Mesendoderm (in vitro differentiated cells): ENCODE measurements around the gene RPP14.
A peak's percentile ranks its signal among the peaks of the same experiment; 100 is the strongest.

Experiments
- DNase-seq: peaks from one replicate; pipeline ENCODE4 v3.0.0; 2013
- H2AK5ac ChIP-seq: 2 replicates; pipeline ENCODE4 v1.6.1; 2013; ENCODE audit warnings: low read length, inconsistent platforms
- H2BK120ac ChIP-seq: 2 replicates; pipeline ENCODE4 v1.6.1; 2013; ENCODE audit warnings: low read depth, mild to moderate bottlenecking, low read length, moderate library complexity, mixed read lengths
- H2BK15ac ChIP-seq: replicated peaks from 2 replicates; pipeline ENCODE4 v1.6.1; 2013; ENCODE audit warnings: low read depth, mild to moderate bottlenecking, moderate library complexity
- H2BK5ac ChIP-seq: 2 replicates; pipeline ENCODE4 v1.6.1; 2013; ENCODE audit warnings: low read length, inconsistent platforms
- H3K18ac ChIP-seq: 2 replicates; pipeline ENCODE4 v1.6.1; 2013; ENCODE audit warnings: mild to moderate bottlenecking, low read length, mixed read lengths
- H3K23ac ChIP-seq: one replicate; pipeline ENCODE4 v1.6.1; 2013; ENCODE audit warnings: low read length
- H3K27ac ChIP-seq: 2 replicates; pipeline ENCODE4 v1.5.1; 2013; ENCODE audit warnings: low read depth, mild to moderate bottlenecking, inconsistent platforms, low read length, moderate library complexity
- H3K27me3 ChIP-seq: 2 replicates; pipeline ENCODE4 v1.6.1; 2013; ENCODE audit warnings: low read length, control low read depth, mild to moderate bottlenecking, inconsistent platforms; ENCODE audit not compliant: insufficient read depth, poor library complexity
- H3K36me3 ChIP-seq: 2 replicates; pipeline ENCODE4 v1.6.1; 2013; ENCODE audit warnings: low read length, inconsistent platforms; ENCODE audit not compliant: control insufficient read depth, insufficient read depth
- H3K4ac ChIP-seq: one replicate; pipeline ENCODE4 v1.6.1; 2013; ENCODE audit warnings: low read depth, mild to moderate bottlenecking, low read length, moderate library complexity
- H3K4me1 ChIP-seq: 2 replicates; pipeline ENCODE4 v1.6.1; 2013; ENCODE audit warnings: low read depth, low read length, inconsistent platforms; ENCODE audit not compliant: control insufficient read depth
- H3K4me2 ChIP-seq: 2 replicates; pipeline ENCODE4 v1.6.1; 2013; ENCODE audit warnings: low read length
- H3K4me3 ChIP-seq: 2 replicates; pipeline ENCODE4 v1.5.1; 2013; ENCODE audit warnings: mild to moderate bottlenecking, low read length
- H3K56ac ChIP-seq: one replicate; pipeline ENCODE4 v1.6.1; 2013; ENCODE audit warnings: low read length
- H3K79me1 ChIP-seq: 2 replicates; pipeline ENCODE4 v1.6.1; 2013; ENCODE audit warnings: low read length, inconsistent platforms
- H3K79me2 ChIP-seq: 2 replicates; pipeline ENCODE4 v1.6.1; 2013; ENCODE audit warnings: mild to moderate bottlenecking, low read length; ENCODE audit not compliant: control insufficient read depth, insufficient read depth
- H3K9ac ChIP-seq: 2 replicates; pipeline ENCODE4 v1.6.1; 2013; ENCODE audit warnings: low read length, inconsistent platforms
- H4K5ac ChIP-seq: one replicate; pipeline ENCODE4 v1.6.1; 2013; ENCODE audit warnings: low read length
- H4K8ac ChIP-seq: one replicate; pipeline ENCODE4 v1.6.1; 2013; ENCODE audit warnings: low read depth, mild to moderate bottlenecking, control low read depth, low read length, moderate library complexity
- WGBS: extraction: QIAGEN DNeasy Blood & Tissue Kit; methylation state at CpG from one replicate; pipeline ENCODE4 v1.1.7; 2013; ENCODE audit warnings: low lambda C conversion rate, missing lambda C conversion rate; ENCODE audit not compliant: insufficient coverage; ENCODE audit errors: extremely low coverage; 5-methylcytosine and 5-hydroxymethylcytosine counted together

The RPP14 gene

DNA sequence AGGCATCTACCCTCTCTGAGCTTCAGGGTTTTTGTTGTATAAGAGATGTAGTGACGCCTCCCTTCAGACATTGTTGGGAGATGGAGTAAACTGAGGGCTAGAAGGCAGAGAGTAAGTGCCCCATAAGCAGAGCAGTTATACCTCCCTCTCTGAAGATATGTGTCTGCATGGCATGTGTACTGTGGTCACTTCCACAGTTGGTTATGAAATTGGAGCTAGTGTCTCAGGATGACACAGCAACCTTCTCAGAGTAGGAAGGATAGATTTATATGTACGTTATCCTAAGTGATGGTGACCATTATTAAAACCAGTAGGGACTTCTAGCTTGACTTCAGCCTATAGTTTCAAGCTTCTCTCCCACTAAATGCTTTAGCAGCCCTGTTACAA is 44.6 kb downstream of the RPP14 start:
- H2BK5ac ChIP-seq, result no peak overlapping the region
- no peak overlapping the region for H2BK120ac ChIP-seq
- H3K4me1 ChIP-seq, result no peaks in the 10 kb centered on the region
- H3K23ac ChIP-seq, result no peak overlapping the region
- no peak overlapping the region for H3K27ac ChIP-seq
- H4K8ac ChIP-seq, result no peak overlapping the region
- H3K4me3 ChIP-seq, result no peak overlapping the region
- H3K4me2 ChIP-seq, result no peak overlapping the region
- no peaks in the 10 kb centered on the region for H3K27me3 ChIP-seq
- no peak overlapping the region for H3K4ac ChIP-seq
- H3K79me1 ChIP-seq, result no peaks in the 10 kb centered on the region
- H3K79me2 ChIP-seq, result no peaks in the 10 kb centered on the region
- no peak overlapping the region for H2AK5ac ChIP-seq
- H4K5ac ChIP-seq, result no peak overlapping the region
- no peak overlapping the region for H3K9ac ChIP-seq
- no peak overlapping the region for H2BK15ac ChIP-seq
- no peak overlapping the region for H3K56ac ChIP-seq
- no peak overlapping the region for H3K18ac ChIP-seq
- no peaks in the 10 kb centered on the region for H3K36me3 ChIP-seq
- no peak for DNase-seq
- no CpG with 5 or more reads among the region's 2 CpGs for WGBS

DNA sequence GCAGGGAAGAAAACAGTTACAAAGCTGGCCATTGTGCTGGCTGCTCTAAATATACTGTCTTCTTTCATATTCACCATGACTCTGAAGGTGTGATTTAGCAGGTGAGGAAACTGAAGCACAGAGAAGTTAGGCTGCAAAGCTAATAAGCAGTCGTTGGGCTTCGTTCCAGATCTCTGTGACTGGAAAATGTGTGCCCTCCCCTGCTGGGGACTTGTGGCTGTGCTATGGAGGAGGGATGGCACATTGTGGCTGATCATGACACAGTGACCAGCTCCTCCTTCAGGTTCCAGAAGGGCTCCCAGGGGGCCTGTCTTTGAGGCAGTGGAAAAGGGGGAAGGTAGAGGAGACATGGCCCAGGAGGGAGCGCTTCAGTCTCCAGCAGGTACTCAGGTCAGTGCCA is 45.9 kb downstream of the RPP14 start:
- no peak overlapping the region for H3K27ac ChIP-seq
- no peak overlapping the region for H3K4me2 ChIP-seq
- H3K56ac ChIP-seq, result peak overlapping the region; percentile 62
- no peak overlapping the region for H4K5ac ChIP-seq
- H3K79me1 ChIP-seq, result no peaks in the 10 kb centered on the region
- peak; percentile 55 for DNase-seq
- H3K79me2 ChIP-seq, result no peaks in the 10 kb centered on the region
- no peak overlapping the region for H4K8ac ChIP-seq
- no peak overlapping the region for H3K18ac ChIP-seq
- H3K23ac ChIP-seq, result no peak overlapping the region
- H2BK120ac ChIP-seq, result no peak overlapping the region
- no peak overlapping the region for H3K4me3 ChIP-seq
- H3K4me1 ChIP-seq, result no peaks in the 10 kb centered on the region
- H2AK5ac ChIP-seq, result no peak overlapping the region
- no CpG with 5 or more reads among the region's 3 CpGs for WGBS
- no peak overlapping the region for H3K4ac ChIP-seq
- no peak overlapping the region for H2BK5ac ChIP-seq
- H2BK15ac ChIP-seq, result no peak overlapping the region
- no peaks in the 10 kb centered on the region for H3K27me3 ChIP-seq
- H3K9ac ChIP-seq, result no peak overlapping the region
- H3K36me3 ChIP-seq, result no peaks in the 10 kb centered on the region

DNA sequence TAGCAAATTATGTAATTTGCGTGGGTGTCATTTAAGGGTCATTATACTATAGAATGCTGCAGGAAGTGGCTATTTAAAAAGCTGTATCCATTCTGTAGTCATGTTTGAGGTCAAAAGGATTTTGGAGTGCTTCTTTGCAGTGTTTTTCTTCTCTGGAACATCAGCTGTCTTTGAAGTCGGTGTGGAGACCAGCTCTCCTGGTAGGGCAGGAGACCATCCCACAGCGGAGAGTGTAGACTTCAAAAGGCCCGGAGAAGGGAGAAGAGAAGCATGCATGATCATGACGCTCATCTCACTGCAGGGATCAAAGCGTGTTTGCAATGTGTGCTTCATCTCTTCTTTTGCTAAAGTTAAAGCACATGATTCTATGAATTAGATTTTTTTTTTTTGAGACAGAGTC is 46.6 kb downstream of the RPP14 start:
- H2BK5ac ChIP-seq, result no peak overlapping the region
- no peaks in the 10 kb centered on the region for H3K79me2 ChIP-seq
- H3K4me2 ChIP-seq, result no peak overlapping the region
- H3K4ac ChIP-seq, result no peak overlapping the region
- H3K27ac ChIP-seq, result no peak overlapping the region
- no peak overlapping the region for H3K56ac ChIP-seq
- H4K5ac ChIP-seq, result no peak overlapping the region
- no peaks in the 10 kb centered on the region for H3K27me3 ChIP-seq
- H3K4me1 ChIP-seq, result no peaks in the 10 kb centered on the region
- H3K79me1 ChIP-seq, result no peaks in the 10 kb centered on the region
- no peak overlapping the region for H3K23ac ChIP-seq
- no peak overlapping the region for H4K8ac ChIP-seq
- H2AK5ac ChIP-seq, result no peak overlapping the region
- no peak overlapping the region for H3K9ac ChIP-seq
- no peak for DNase-seq
- no peak overlapping the region for H3K18ac ChIP-seq
- H3K36me3 ChIP-seq, result no peaks in the 10 kb centered on the region
- no peak overlapping the region for H3K4me3 ChIP-seq
- no peak overlapping the region for H2BK15ac ChIP-seq
- no CpG with 5 or more reads among the region's 6 CpGs for WGBS
- no peak overlapping the region for H2BK120ac ChIP-seq

DNA sequence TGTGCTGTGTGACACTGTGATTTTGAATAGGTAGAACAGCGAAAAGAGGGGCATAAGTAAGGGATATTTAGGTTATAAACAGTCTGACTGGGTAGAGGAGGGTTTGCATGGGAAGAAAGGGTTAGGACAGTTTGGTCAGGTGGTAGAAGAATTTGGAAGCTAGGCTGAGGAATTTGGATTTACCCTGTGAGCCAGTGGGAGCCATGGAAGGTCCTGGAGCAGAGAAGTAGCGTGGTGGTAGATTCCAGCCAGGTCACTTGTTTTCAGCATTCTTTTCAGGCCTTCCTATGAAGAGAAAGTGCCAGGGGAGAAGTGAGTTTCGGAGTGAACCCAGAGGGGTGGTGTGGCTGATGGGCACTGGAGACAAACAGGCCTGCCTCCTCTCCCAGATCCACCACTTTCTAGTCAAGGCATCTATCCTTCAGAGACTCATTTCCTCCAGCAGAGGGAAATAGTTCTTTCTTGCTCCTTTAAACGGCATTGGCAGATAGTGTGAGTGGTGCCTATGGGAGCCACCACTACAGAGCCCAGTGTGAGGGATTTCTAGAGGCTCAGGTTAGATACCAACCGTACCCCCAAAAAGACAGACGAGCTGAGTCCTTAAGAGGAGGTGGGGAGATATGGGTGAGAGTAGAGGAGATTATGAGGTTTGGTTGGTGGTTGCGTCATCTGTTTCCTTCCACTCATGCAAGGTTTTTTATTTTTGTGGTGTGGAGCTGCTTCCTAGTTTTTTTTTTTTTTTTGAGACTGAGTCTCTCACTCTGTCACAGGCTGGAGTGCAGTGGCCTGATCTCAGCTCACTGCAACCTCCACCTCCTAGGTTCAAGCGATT is 47.9 kb downstream of the RPP14 start:
- Histone ChIP-seq H3K4me1 (no peaks in the 10 kb centered on the region), H3K4me3 (no peak overlapping the region), H4K5ac (no peak overlapping the region), H2BK5ac (no peak overlapping the region), H2BK120ac (no peak overlapping the region), H3K4ac (no peak overlapping the region), H3K79me2 (no peaks in the 10 kb centered on the region), H3K18ac (no peak overlapping the region), H2BK15ac (no peak overlapping the region), H3K27me3 (no peaks in the 10 kb centered on the region), H3K23ac (no peak overlapping the region), H3K4me2 (no peak overlapping the region), H3K36me3 (no peaks in the 10 kb centered on the region), H3K27ac (no peak overlapping the region), H3K56ac (no peak overlapping the region), H2AK5ac (no peak overlapping the region), H3K9ac (no peak overlapping the region), H4K8ac (no peak overlapping the region), H3K79me1 (no peaks in the 10 kb centered on the region)
- peak; percentile 33 for DNase-seq
- no CpG with 5 or more reads among the region's 8 CpGs for WGBS

DNA sequence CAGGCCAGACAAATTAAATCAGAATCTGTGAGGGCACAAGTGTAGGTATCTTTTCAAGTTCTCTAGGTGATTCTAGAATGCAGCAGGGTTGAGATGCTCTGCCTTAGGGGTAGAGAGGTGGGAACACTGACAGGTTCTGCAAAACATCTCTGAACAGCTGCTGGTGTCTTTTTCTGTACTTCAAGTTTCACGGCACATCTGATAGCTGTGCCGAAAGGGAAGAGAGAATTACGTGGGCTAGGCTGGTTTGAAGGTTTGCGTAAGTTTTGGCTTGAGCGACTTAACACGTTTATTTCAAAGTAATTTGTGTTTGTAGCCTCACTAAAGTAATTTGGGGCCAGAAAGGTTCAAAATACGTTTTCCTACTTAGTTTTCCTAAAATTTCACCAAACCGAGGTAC is 49.1 kb downstream of the RPP14 start:
- H4K5ac ChIP-seq, result no peak overlapping the region
- H3K79me1 ChIP-seq, result no peaks in the 10 kb centered on the region
- no peak overlapping the region for H3K9ac ChIP-seq
- H2BK5ac ChIP-seq, result no peak overlapping the region
- no peak overlapping the region for H3K27ac ChIP-seq
- no peaks in the 10 kb centered on the region for H3K27me3 ChIP-seq
- H3K36me3 ChIP-seq, result no peaks in the 10 kb centered on the region
- H2BK120ac ChIP-seq, result no peak overlapping the region
- H3K4me1 ChIP-seq, result no peaks in the 10 kb centered on the region
- no peak overlapping the region for H4K8ac ChIP-seq
- H2AK5ac ChIP-seq, result no peak overlapping the region
- H3K23ac ChIP-seq, result no peak overlapping the region
- H3K56ac ChIP-seq, result no peak overlapping the region
- no peak overlapping the region for H3K4me3 ChIP-seq
- H3K79me2 ChIP-seq, result no peaks in the 10 kb centered on the region
- DNase-seq, result no peak
- no peak overlapping the region for H3K4me2 ChIP-seq
- WGBS, result no CpG with 5 or more reads among the region's 8 CpGs
- H3K4ac ChIP-seq, result no peak overlapping the region
- no peak overlapping the region for H3K18ac ChIP-seq
- no peak overlapping the region for H2BK15ac ChIP-seq

DNA sequence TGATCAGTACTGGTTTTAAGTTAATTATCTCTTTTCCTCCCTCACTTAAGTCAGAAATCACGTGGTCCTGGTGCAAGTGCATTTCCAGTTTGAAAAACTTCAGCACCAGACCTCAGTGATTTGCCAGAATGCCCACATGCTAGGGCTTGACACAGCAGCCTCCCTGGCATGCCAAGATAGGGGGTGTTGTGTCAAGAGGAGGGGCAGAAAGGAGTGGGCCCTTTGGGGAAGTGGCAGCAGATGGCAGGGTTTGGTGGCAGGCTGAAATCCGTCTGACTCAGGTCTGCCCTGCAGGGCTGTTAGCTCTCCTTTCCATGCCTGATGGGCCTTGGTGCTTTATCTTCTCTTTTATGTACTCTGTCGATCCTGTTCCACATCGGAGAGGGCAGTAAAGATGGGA is 50.0 kb downstream of the RPP14 start:
- H3K79me1 ChIP-seq, result no peaks in the 10 kb centered on the region
- no peaks in the 10 kb centered on the region for H3K36me3 ChIP-seq
- no peaks in the 10 kb centered on the region for H3K4me1 ChIP-seq
- no peak overlapping the region for H3K4me3 ChIP-seq
- no peak overlapping the region for H3K23ac ChIP-seq
- no peak overlapping the region for H2BK120ac ChIP-seq
- no peak overlapping the region for H4K8ac ChIP-seq
- H3K4ac ChIP-seq, result no peak overlapping the region
- H2AK5ac ChIP-seq, result no peak overlapping the region
- no peaks in the 10 kb centered on the region for H3K79me2 ChIP-seq
- H3K18ac ChIP-seq, result no peak overlapping the region
- no peak overlapping the region for H2BK5ac ChIP-seq
- no peak overlapping the region for H4K5ac ChIP-seq
- no peak overlapping the region for H3K27ac ChIP-seq
- WGBS, result no CpG with 5 or more reads among the region's 4 CpGs
- DNase-seq, result no peak
- no peak overlapping the region for H2BK15ac ChIP-seq
- H3K56ac ChIP-seq, result no peak overlapping the region
- H3K9ac ChIP-seq, result no peak overlapping the region
- H3K27me3 ChIP-seq, result no peaks in the 10 kb centered on the region
- no peak overlapping the region for H3K4me2 ChIP-seq
